Sigmoid colon (tissue), 4 donors: ENCODE results near the gene SPIRE1.

Experiments
- EP300 ChIP-seq, 4 donors: sonication (generic); formaldehyde crosslinking; IDR thresholded peaks; one replicate each; pipeline ENCODE4 v1.6.1; 2017; ENCODE audit warnings: antibody characterized with exemption in 4 of 4
- POLR2A ChIP-seq, 2 donors: fragments of 450-650 bp; IDR thresholded peaks; one replicate each; pipeline ENCODE4 v1.6.1; 2016; ENCODE audit warnings: antibody characterized with exemption in 2 of 2, mild to moderate bottlenecking in 2 of 2, moderate library complexity in 2 of 2
- POLR2AphosphoS5 ChIP-seq, 4 donors: sonication (generic); formaldehyde crosslinking; IDR thresholded peaks; one replicate each; pipeline ENCODE4 v1.6.1; 2017; ENCODE audit warnings: antibody characterized with exemption in 4 of 4
- TF ChIP-seq, protein P1 (sequence below), 4 experiments: fragments of 450-650 bp in 3 of 4; fragments of 200-600 bp in 1 of 4; IDR thresholded peaks; one replicate each; pipeline ENCODE4 v1.5.1; 2016 to 2019; ENCODE audit warnings: antibody characterized with exemption in 4 of 4, mild to moderate bottlenecking in 3 of 4, moderate library complexity in 2 of 4

DNA sequence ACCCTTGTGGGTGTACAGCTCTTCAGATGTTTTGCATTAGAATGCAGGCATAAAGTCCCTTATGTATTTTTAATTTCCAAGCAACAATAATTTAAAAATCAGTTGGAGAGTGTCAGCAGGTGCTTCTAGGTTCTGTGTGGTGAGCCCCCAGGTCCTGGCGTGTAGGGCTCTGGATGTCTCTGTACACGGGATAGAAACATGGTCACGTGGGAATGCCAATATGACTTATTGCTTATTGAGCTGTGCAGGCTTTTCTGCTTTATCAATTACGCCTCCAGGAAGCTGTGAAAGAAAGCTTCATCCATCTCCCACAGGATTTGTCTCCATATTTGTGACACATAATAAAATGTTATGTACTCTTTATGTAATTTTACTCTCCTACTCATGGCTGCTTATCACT lies 212.4 kb downstream of the SPIRE1 start:
- TF ChIP-seq, protein P1, sequence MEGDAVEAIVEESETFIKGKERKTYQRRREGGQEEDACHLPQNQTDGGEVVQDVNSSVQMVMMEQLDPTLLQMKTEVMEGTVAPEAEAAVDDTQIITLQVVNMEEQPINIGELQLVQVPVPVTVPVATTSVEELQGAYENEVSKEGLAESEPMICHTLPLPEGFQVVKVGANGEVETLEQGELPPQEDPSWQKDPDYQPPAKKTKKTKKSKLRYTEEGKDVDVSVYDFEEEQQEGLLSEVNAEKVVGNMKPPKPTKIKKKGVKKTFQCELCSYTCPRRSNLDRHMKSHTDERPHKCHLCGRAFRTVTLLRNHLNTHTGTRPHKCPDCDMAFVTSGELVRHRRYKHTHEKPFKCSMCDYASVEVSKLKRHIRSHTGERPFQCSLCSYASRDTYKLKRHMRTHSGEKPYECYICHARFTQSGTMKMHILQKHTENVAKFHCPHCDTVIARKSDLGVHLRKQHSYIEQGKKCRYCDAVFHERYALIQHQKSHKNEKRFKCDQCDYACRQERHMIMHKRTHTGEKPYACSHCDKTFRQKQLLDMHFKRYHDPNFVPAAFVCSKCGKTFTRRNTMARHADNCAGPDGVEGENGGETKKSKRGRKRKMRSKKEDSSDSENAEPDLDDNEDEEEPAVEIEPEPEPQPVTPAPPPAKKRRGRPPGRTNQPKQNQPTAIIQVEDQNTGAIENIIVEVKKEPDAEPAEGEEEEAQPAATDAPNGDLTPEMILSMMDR (IDR thresholded peaks at IDR 0.05): no peak
- no peak for TF ChIP-seq EP300 (IDR thresholded peaks at IDR 0.05)
- no peak for TF ChIP-seq POLR2A (IDR thresholded peaks at IDR 0.05)
- no peak for TF ChIP-seq POLR2AphosphoS5 (IDR thresholded peaks at IDR 0.05)
